Activated CD4-positive, alpha-beta T cell treated with anti-CD3 and anti-CD28 coated beads, Interleukin-10, Interleukin-2, amounts not matched to agents 100 ng/mL and 50 ng/mL, durations not matched to agents 16 hours and 8 hours (primary cell): ENCODE results near the gene NEK7.

Experiments
- DNase-seq: peaks from one replicate; pipeline ENCODE4 v3.0.0-alpha.2; 2020

Gene NEK7

DNA sequence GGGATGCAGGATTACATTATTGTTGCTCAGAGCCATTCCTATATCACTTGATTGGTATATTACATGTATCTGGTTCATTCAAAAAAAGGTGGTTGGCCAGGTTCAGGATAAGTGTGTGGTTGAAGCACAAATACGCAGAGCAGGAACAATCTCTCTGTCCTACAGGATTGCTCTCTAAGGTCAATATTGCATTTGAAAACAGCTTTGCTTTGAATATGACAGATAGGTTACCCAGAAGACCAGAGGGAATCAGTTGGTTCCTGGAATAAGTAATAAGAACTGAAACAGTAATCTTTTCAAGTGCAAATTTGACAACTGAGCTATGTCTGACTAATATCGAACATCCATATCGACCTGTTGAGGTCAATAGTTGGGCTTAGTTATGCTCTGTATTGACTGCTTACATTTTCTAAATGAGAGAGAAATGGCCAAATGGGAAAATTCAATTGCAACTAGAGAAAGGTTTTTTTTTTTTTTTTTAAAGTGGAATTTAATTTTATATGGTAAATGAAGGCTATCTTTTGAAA is 206.9 kb downstream of the NEK7 start:
- DNase-seq, result peak; percentile 82

DNA sequence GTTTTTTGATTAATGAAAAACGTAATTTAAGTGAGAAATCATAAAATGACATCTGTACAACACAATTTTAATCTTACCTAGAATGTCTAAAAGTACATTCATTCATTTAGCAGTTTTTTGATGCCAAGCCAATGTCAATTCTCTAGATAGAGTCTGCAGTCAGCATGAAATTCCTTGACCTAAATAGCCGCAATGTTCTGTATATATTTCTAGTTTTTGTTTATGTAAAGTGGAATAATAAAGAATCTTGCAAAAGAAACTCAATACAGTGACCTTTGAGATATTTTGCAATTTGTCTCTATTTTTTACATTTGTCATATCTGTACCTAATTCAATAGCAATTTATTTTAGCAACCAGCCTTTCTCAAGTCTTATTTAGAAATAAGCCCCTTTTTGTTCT is 207.7 kb downstream of the NEK7 start:
- no peak for DNase-seq

DNA sequence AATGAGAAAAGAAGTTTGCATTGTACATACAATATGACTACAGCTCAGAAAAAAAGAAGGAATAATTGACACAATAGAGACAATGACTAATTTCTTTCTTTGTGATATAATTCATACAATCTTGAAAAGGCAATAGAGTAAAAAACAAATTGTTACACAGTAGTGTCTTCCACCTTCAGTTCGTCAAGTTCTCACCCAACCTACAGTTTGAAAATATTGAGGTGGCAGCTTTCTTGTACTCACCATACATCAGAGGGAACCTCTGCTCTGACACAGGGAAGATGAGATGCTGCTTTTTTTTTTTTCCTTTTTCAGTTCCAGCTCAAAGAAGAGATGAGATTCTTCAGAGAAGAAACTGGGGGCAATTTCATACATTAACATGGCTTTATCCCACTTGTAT is 210.5 kb downstream of the NEK7 start:
- DNase-seq, result no peak

DNA sequence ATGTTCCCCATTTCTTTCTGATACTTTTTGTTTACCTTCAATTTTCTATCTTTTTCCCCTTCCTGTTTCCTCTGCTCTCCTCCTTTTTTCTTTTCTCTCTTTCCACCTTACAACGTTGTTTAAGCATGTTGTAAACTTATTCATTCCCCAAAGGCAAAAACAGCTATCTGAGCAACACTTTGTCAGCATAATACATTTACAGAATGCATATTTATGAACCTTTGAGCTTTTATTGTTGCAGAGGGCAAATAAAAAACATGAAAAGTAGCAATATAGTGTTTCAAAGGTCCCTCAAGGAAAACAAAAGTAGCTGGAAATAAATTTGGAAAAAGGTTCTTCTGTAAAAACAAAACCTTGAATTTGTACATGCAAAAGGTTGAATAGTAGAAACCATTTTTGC is 214.2 kb downstream of the NEK7 start:
- DNase-seq, result no peak
